ENCODE results near the gene IRAK3. TPM values are rescaled to one million over a fixed set of nuclear protein-coding genes. Genes with fewer than 3 reads are reported as not detected.
A peak's percentile ranks its signal among the peaks of the same experiment; 100 is the strongest.

Gene IRAK3, protein sequence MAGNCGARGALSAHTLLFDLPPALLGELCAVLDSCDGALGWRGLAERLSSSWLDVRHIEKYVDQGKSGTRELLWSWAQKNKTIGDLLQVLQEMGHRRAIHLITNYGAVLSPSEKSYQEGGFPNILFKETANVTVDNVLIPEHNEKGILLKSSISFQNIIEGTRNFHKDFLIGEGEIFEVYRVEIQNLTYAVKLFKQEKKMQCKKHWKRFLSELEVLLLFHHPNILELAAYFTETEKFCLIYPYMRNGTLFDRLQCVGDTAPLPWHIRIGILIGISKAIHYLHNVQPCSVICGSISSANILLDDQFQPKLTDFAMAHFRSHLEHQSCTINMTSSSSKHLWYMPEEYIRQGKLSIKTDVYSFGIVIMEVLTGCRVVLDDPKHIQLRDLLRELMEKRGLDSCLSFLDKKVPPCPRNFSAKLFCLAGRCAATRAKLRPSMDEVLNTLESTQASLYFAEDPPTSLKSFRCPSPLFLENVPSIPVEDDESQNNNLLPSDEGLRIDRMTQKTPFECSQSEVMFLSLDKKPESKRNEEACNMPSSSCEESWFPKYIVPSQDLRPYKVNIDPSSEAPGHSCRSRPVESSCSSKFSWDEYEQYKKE
- total RNA-seq (2014; rRNA removed; shearing (Covaris generic)) = 0.02 and 0.05 TPM in 2 replicates

DNA sequence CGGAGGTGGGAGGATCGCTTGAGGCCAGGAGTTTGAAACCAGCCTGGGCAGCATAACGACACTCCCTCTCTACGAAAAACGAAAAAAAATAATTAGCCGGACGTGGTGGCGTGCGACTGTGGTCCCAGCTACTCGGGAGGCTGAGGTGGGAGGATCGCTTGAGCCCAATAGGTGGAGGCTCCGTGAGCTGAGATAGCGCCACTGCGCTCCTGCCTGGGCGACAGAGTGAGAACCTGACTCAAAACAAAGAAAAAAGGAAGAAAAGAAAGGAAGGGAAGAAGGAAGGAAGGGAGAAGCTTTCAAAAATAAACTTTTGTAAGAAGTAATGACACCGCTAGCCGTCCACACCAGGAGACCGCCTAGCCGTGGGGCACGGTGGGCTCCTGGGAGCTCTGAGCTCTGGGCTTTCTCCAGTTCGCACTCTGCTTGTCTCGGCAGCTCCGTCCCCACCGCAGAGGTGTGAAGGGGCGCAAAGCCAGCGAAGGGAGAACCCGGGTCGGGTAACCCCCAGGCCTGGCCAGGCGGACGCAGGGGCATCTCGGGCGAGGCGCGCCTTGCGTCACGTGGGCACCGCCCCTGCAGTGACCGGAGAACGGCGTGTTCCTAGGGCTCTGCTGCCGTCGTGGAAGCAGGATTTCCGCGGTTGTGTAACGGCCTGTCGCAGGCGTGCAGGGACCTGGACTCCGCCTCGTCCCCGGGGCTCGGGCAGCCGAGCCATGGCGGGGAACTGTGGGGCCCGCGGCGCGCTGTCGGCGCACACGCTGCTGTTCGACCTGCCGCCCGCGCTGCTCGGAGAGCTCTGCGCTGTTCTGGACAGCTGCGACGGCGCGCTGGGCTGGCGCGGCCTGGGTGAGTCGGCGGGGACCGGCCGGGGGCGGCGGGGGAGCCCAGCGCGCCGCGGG, at the start of gene IRAK3:
Gene IRAK3, plus strand, starts transcription at position 631 of the 902 bp plus-strand sequence. Its CDS starts 86 bp downstream, at position 717.
- no peak for DNase-seq (ENCODE audit: low read depth)

DNA sequence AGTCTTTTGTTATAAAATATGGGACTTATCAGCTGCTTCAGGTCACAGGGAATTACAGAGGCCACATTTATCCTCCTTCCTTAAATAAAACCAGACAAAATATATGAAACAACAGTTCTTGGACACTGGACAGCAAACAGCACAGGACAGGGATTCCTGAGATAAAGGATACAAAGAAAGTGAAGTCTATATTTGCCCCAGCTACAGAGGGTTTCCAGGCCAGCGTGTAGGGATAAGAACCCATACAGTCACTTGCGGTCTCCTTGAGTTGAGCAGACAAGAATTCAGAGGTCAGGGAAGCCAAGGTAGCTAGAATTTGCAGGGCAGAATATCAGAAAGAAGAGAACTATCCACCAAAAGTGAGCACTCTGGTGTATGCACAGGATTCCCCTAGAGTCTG, 49.7 kb upstream of the IRAK3 start:
- no peak for DNase-seq (ENCODE audit: low read depth)

DNA sequence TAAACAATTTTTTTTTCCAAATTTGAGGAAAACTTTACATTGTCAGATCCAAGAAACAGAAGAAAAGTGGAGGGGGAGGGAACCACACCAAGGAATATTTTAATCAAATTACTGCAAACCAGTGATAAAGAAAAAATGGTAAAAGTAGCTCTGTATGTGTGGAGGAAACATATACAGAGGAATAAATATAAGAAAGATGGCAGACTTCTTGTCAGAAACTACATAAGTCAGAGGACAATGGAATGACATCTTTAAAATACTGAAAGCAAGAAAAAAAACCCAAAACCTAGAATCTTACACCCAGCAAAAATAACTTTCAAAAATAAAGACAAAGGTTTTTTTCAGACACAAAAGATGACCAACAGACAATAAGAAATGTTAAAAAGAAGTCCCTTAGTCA, 48.3 kb upstream of the IRAK3 start:
- peak; percentile 20 for DNase-seq (ENCODE audit: low read depth)

DNA sequence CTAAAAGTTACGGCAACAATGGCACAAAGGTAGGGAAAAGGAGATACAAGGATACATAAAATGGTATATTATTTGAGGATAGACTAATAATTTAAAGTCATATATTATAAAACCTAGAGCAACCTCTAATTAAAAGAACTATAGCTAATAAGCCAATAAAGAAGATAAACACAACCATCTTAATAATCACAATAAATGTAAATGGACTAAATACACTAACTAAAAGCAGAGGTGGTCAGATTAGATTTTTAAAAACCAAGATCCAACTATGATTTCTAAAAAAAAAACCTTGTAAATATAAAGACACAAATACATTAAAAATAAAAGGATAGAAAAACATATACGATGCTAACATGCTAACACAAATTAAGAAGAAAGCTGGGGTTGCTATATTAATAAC, 47.7 kb upstream of the IRAK3 start:
- no peak for DNase-seq (ENCODE audit: low read depth)

DNA sequence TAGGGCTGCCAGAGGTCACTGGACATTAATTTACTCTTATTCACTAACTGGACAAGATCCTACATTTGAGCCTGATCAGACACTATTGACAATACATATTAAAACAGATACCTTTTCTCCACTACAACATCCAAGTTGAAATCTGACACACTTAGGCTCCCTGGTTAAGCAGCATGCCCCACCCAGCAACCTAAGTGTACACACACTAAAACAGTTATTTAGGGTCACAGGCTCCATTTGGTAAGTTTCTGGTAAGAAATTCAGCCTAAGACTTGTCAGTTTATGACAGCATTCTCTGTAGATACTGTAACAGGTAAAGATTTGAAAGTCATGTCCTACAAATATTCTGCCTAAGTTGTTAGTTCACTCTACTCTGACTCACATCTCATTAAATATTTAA, 46.2 kb upstream of the IRAK3 start:
- no peak for DNase-seq (ENCODE audit: low read depth)

DNA sequence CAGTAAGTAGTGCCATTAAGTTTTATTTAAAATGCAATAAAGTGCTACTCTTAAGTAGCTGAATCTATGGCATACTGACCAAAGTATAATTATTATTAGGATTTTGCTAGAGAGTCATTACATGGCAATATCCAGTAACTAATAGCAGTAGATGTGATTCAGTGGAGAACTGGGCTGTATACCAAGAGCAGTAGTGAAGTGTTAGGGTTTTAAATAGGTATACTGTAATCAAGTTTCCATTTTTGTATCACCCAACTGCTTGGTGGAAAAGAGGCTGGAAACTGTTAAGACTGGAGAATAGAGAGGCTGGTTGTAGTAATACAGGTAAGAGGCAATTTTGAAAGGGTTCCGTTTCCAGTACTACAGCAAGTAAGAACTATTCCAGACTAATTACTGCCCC, 45.1 kb upstream of the IRAK3 start:
- no peak for DNase-seq (ENCODE audit: low read depth)

DNA sequence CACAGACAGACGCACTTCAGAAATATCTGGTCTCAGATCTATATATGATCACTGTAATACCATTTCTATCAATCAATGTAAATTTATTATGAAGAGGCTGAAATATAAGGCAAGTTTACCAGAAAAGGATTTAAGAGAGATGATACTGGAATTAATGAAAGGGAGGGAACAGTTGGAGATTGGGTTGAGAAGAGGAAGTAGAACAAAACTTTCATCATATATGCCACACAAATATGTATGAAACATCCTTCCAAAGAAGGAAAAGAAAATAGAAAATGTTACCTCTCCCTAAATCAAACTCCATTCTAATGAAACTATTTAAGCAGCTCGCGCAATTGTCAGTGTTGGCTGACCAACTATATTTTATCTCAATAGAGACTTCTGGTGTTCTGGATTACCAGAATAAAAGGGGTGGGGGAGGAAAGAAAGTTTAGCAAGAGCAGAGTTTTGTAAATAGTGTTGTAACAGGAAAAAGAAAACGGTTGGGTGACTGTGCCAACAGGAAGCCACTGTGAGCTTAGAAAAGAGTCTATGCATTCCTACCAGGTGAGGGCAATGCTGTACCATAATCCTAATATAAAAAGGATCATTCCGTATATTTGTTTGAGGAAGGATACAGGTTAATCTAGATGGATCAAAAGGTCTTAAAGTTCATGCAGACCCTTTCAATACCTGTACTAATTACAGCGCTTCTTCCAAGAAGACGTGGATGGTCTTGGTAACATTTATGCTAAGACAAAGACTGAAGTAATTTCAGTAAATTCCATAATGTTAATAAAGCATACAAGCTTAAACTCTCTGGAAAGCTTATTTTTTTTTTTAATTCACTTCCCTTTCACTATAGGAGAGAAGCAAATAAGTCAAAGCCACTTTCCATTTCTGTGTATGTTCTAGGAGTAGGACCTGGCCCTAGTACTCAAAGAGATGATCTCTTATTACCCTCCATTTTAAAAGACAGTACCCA, 43.9 kb upstream of the IRAK3 start:
- peak; percentile 67 for DNase-seq (ENCODE audit: low read depth)

DNA sequence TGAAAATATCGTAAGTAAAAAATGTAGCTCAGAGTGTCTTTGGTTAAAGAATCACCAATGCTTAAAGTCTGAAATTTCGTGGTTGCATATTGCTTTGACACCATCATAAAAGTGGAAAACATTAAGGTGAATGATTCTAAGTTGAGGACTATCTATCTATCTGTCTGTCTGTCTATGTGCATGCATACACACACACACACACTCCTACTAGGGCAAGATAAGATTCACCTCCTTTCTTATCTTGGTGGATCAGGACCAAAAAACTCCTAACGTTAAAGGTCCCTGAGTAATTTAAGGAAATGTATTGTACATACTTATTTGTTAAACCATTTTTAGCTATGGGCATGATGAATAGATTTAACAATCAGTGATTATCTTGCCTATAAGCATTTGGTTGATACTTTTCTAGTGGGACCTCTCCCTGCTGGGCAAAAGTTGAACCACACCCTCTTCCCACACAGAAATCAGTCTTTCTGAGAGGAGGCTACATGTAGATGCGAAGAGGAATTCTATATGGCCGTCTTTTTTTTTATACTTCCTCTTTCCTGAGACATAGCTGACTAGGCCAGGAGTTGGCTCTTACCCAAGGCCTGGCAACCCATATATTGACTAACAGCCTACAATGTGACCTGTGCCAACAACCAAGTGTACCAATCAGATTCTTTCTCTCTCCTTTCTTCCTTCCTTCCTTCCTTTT, 39.2 kb upstream of the IRAK3 start:
- DNase-seq (ENCODE audit: low read depth) = no peak

DNA sequence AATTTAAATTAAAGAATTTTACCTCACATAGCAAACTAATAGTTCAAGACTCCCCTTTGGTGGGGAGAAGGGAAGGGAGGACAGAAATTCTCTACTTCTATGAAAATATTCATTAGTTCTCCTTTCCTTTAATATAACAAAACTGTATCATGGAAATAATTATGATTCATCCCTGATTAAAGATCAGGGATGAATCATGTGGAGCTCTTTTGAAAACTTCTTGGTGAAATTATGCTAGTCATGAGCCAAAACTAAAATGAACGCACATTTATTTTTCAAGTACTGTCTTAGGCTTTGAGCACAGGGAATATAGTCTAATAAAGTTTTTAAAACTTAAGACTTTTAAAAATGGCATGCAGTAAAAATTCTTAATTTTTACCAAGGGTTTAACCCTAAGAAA, 36.3 kb upstream of the IRAK3 start:
- peak; percentile 5 for DNase-seq (ENCODE audit: low read depth)

DNA sequence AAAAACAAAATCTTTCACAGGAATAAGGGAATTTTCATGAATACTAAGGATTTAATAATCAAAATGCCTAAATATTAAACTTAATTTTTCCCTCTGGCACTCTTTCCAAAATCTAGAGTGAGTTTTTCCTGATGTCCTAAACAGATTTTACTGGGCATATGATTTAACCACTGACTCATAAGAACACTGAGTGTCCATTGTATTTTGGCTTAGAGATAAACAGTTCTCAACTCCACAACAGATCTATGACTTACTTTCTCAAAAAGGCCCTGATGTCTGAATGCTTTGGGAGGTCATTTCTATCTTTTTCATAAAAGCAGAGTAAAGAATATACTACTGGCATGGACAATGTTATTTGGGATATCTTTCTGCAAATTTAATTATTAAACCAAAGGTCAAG, 34.2 kb upstream of the IRAK3 start:
- DNase-seq (ENCODE audit: low read depth) = peak; percentile 4

DNA sequence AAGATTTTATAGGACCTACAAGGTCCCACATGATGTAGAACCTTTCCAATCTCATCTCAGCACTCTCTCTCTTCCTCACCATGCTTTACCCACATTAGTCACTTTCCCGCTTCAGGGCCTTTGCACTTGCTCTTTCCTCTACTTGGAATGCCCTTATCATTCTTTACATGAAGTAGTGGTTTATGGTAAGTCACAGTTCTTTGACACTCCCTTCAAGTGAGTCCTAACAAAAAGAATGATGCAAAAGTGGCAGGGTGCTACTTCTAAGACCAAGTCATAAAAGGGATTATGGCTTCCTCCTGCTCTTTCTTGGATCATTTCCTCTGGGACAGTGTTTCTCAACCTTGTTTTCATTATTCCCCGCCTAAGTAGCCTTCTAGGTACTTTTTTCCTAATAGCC, 32.4 kb upstream of the IRAK3 start:
- DNase-seq (ENCODE audit: low read depth) = peak; percentile 7

DNA sequence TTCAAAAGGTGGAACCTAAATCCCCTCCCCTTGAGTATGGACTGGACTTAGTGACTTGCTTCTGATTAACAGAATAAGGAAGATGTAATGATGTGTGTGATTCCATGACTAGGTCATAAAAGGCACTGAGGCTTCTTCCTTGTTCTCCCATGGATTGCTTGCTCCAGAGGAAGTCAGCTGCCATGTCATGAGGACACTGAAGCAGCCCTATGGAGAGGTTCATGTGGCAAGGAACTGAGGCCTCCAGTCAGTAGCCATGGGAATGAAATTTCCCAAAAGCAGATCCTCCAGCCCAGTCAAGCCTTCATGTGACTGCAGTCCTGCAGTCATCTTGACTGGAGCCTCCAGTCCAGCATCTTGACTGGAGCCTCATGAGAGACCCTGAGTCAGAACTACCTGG, 29.9 kb upstream of the IRAK3 start:
- no peak for DNase-seq (ENCODE audit: low read depth)

DNA sequence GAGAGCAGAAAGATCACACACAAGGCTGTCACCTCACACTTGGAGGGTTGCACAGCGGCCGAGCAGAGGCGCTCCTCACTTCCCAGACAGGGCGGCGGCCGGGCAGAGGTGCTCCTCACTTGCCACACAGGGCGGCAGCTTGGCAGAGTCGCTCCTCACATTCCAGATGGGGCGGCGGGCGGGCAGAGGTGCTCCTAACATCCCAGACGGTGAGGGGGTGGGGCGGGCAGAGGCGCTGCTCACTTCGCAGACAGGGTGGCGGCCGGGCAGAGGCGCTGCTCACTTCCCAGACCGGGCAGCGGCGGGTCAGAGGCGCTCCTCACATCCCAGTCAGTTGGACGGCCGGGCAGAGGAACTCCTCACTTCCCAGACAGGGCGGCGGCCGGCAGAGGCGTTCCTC, 28.3 kb upstream of the IRAK3 start:
- no peak for DNase-seq (ENCODE audit: low read depth)

DNA sequence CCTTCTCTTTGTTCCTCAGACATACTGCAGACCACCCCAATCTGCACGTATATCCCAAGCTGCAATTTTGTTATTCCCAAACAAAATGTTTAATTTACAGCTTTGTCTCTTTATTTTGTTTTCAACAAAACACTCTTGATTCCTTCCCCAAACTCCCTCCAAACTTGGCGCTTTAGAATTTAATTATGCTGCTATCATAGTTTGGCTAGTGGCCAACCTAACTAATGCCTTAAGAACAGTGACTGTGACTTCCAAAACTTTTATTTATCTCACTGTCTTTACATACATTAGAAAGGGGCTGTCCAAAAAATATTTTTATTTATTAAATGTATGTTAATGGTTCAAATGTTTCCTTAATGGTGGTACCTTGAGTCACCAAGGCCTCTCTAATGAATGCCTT, 26.3 kb upstream of the IRAK3 start:
- no peak for DNase-seq (ENCODE audit: low read depth)

DNA sequence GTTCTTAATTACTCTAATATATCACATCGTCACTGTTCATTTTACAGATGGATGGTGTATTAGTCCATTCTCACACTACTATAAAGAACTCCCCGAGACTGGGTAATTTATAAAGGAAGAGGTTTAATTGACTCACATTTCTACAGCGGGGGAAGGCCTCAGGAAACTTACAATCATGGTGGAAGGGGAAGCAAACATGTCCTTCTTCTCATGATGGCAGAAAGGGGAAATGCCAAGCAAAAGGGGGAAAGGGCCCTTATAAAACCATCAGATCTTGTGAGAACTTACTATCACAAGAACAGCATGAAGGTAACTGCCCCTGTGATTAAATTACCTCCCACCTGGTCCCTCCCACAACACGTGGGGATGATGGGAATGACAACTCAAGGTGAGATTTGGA, 25.7 kb upstream of the IRAK3 start:
- DNase-seq (ENCODE audit: low read depth) = no peak

DNA sequence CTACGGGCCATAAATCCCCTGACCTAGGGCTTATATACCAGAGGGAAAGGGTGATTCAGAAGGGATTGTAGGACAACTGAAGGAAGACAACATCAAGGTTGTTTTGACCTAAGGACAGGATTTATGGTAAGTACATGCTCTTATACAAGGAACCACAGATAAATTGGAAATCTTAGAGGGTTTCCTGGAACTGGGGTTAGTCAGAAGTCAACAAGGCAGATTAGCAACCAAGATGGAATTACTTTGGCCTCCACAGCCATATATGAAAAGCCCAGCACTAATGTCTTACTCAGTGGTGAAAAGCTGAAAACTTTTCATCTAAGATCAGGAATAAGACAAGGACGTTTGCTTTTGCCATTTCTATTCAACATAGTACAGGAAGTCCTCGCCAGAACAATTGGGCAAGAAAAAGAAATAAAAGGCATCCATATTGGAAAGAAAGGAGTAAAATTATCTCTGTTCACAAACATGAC, 24.6 kb upstream of the IRAK3 start:
- DNase-seq (ENCODE audit: low read depth) = peak; percentile 14

DNA sequence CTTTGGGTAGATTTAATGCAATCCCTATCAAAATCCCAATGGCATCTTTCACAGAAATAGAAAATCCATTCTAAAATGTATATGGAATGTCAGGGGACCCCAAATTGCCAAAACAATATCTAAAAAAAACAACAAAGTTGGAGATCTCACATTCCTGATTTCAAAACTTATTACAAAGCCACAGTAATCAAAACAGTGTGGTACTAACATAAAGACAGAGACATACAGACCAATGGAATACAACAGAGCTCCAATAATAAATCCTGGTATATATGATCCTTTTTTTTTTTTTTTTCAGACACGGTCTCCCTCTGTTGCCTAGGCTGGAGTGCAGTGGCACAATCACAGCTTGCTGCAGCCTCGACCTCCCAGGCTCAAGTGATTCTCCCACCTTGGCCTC, 23.9 kb upstream of the IRAK3 start:
- DNase-seq (ENCODE audit: low read depth) = no peak

DNA sequence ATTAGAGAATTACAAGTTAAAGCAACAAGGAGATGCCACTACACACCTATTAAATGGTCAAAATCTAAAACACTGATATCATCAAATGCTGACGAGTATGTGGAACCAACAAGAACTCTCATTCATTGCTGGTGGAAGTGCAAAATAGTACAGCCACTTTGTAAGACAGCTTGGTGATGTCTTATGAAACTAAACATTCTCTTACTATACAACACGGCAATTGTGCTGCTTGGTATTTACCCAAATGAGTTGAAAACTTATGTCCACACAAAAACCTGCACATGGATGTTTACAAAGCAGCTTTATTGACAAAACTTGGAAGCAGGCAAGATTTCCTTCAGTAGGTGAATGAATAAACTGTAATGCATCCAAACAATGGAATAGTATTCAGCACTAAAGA, 22.5 kb upstream of the IRAK3 start:
- DNase-seq (ENCODE audit: low read depth) = no peak

DNA sequence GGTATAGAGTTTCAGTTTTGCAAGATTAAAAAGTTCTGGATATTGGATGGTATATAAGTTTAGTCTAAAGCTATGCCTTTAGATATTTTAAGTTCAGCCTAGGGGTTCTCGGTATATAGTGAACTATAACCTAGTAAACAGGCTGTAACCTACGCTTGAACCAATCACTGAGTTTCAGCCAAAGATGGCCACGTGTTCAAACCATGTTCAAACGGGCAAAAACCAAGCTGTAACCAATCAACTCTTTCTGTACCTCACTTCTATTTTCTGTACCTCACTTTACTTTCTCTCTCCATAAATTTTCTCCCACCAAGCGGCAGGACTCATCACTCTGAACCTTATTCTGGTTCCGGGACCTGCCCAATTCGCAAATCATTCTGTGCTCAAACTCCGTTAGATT, 20.6 kb upstream of the IRAK3 start:
- no peak for DNase-seq (ENCODE audit: low read depth)
